CD4-positive, alpha-beta T cell treated with Interleukin-15 for 4 hours (primary cell): ENCODE data around the gene EMP2.
"Not testable (repeated sequence)": the region's sequence is repeated elsewhere in the genome, so short reads cannot be mapped to it uniquely, and the experiment has no call there.

Experiments
- DNase-seq: peaks from one replicate; pipeline ENCODE4 v3.0.0-alpha.2; 2020; ENCODE audit warnings: low spot score

EMP2 gene, protein sequence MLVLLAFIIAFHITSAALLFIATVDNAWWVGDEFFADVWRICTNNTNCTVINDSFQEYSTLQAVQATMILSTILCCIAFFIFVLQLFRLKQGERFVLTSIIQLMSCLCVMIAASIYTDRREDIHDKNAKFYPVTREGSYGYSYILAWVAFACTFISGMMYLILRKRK

DNA sequence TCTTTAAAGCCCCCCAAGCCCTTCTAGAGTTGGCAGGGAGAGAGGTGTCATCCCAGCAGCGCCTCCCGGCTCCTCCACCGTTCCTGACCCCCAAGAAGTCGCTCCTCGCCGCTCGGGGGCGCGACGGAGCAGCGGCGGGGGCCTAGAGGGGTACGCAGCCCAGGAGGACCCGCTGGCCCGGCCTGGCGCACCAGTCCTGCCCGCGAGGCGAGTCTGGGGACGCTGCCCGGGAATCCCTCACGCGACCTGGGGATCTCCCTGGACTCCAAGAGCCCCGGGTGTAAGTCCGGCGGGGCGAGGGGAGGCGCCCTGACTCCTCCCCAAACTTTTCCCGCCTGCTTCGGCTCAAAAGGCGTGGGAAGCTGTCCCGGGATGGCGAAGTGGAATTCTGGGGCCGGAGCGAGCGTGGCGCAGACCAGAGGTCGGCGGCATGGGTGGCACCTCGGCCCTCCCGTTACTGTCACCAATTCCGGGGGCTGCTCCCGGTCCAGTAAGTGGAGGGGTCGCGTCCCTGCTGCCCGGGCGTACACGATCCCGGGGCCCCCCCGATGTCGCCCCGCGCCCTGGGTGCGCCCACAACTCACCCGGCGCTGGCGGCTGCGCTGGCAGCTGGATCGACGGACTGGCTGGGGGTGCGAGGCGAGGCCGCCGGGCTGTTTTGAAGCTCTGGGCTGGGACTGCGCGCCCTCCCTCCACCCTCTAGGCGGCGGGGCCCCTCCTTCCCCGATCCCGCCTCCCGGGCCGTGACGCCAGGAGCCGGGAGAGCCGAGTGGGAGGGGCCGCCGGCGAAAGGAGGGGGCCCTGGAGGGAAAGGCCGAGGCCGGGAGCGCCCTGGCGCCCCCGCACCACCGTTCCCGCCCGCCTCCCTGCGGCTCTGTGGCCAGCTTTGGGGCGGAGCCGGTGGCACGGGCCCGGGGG is at the start of gene EMP2:
Gene EMP2 (minus strand): TSS at position 634 of the 918 bp plus-strand sequence. CDS start 32,981 bp downstream, outside the sequence.
- no peak for DNase-seq

DNA sequence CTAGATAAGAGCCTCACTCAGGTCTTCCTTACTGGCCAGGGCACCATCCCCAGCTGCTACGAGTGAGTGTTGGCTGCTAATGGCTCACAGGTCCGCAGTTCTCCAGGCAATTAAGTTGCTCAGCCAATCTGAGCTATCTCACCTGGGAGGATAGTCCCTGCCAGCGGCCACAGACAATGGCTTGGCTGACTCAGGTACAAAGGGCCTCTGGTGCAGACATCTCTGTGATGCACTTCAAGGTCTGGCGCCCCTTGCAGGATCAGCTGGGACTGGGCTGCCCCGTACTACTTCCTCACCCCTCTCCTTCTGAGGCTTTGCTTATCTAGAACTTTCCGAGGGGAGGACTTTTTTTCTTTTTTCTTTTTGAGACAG is 49.2 kb upstream of the EMP2 start:
- no peak for DNase-seq

DNA sequence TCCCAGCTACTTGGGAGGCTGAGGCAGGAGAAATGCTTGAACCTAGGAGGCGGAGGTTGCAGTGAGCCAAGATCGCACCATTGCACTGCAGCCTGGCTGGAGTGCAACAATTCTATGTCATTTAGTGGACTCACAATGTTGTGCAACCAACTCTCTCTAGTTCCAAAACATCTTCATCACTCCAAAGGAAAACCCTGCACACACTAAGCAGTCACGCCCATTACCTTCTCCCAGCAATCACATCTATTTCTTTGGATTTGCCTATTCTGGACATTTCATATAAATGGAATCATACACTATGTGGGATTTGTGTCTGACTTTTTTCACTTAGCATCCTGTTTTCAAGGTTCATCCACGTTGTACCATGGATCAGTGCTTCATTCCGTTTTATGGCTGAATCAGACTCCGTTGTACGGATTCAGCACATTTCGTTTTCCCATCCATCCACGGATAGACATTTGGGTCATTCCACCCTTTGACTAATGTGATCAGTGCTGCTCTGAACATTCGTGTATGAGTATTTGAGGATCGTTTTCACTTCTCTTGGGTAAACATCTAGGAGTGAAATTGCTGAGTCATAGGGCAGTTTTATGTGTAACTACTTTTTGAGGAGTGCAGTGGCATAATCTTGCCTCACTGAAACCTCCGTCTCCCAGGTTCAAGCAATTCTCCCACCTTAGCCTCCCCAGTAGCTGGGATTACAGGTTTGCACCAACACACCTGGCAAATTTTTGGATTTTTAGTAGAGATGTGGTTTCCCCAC is 45.4 kb upstream of the EMP2 start:
- DNase-seq: no peak

DNA sequence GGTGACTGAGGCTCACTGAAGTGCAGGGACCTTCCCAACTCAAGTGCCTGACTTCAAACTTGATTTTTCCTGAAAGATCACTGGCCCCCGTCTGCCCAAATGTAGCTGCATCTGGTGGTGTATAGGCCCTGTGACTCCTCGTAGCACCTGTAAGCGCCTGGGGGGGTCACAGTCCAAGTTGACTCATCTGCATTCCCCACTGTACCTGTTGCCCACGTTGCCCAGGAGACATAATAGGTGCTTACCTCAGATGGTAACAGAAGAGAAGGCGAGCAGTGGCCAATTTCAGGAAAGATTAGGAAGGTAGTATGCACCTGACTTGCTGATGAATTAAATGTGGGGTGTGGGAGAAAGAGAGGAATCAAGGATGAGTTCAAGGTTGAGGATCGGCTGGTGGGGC is 44.1 kb upstream of the EMP2 start:
- no peak for DNase-seq

DNA sequence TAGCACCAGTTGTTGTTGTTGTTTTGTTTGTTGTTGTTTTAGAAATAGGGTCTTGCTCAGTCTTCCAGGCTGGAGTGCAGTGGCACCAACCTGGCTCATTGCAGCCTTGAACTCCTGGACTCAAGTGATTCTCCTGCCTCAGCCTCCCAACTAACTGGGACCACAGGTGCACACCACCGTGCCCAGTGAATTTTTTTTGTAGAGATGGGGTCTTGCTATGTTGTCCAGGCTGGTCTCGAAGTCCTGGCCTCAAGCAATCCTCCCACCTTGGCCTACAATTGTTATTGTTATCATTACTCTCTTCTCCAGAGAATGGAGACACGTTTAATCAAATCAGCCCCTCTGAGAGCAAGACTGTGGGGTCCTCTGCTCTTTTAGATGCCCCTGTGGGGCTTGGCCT is 42.7 kb upstream of the EMP2 start:
- no peak for DNase-seq

DNA sequence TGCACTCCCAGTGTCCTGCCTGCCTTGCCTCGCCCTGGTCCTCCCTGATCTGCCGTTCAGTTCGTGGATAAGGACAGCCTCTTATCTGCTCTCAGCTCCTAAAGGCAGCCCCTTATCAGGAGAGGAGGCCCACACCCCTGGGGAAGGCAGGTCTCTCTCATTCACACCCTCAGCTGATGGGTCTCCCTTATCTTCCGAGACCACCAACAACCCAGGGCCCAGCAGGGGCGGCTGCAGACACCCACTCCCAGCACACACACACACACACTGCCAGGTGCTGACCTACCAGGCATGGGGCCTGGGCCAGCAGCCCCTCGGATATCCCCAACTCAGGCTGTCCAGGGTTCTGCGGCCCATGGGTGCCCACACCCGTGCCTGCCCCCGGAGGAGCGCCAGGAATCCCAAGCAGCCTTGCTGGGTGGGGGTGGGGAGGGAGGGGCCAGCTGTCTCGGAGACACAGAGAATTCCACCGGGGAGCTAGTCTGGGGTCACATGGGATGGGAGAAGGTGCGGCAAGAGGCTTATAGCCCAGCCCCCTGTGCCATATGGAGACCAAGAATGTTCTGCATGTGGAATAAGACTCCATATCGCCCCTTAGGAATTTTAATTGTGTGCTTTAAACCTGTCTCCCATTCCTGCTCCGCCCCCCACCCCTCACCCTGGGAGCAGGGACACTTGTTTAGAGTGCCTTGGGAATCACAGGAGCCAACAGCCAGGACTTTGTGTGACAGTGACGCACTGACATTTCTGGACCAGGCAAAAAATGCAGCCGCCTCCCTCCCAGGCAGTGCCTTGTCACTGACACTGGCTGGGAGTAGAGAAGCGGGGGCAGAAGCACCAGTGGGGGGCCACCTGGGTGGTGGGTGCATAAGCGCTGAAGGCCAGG is 41.9 kb upstream of the EMP2 start:
- no peak for DNase-seq

DNA sequence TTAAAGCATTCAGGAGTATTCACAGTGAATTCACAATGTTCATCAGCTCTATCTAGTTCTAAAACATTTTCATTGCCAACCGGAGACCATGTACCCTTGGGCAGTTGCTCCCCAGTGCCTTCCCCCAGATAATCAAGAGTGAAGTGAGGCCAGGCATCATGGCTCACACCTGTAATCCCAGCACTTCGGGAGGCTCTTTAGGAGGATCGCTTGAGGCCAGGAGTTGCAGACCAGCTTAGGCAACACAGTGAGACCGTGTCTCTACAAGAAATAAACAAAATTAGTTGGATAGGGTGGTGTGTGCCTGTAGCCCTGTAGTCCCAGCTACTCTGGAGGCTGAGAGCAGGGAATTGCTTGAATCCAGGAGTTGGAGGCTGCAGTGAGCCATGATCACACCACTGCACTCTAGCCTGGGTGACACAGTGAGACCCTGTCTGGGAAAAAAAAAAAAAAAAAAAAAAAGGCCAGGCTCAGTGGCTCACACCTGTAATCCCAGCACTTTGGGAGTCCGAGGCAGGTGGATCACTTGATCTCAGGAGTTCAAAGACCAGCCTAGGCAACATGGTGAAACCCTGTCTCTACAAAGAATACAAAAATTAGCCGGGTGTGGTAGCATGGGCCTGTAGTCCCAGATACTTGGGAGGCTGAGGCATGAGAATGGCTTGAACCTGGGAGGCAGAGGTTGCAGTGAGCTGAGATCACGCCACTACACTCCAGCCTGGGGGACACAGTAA is 41.0 kb upstream of the EMP2 start:
- not testable (repeated sequence) for DNase-seq

DNA sequence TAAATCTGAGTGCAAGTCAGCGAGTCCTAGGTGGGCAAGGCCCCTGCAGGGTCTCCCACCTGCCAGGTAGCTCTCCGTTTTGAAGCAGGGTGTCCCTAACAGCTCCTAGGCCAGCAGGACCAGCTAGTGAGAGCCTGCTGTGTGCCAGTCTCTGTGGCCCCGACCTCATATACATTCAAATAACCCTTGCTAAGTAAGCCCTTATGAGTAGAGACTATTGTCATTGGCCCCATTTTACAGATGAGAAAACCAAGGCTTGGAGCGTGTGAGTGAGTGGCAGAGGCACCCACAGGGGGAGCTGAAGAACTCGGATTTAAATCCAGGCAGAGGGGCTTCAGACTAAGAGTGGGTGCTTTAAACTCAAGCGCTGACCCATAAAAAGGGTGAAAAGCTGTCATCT is 39.7 kb upstream of the EMP2 start:
- DNase-seq: no peak

DNA sequence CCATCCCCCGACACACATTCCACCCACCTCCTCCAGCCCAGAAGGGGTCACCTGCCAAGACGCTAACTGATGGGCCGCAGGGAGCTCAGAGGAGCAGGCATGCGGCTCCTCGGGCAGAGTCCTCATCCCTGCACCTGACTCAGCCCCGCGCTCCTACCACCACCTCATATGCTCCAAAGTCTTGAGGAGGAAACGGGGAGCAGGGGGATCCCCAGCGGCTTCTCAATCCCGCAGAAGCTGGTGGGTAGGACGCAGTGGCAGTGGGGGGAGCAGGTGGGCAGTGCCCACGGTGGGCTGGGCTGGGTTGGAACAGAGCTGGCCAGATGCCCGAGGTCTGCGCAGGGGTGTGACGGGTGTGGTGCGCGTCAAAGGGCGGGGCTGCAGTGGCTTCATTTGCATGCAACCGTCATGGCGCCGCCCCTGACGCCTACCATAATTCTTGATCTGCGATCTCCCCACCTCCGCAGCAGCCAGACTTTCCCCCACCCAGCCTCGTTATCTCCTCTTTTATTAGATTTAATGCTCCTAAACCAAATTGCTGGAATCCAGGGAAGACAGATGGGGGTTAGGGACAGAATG is 39.0 kb upstream of the EMP2 start:
- no peak for DNase-seq

DNA sequence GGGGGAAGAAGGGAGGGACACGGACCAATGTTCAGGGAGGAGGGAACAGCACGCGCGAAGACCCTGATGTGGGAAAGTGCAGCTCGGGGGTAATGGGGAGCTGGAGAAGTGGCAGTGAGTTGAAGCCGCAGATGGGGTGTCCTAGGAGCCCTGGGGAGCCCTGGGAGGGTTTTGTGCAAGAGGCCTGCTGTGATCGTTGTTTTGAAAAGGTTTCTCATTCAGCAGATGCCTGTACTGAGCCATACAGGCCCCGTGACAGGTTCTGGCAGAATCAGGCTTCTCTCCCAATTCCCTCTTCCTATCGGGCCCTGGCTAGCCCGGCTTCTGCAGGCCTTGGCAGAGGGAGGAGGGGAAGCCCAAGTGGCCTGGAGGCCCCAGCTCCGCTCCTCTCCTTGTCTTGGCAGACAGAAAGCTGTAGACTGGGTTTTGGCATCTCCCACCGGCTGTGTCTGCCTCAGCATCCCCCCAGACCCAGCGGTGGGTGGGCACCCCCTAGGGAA is 38.4 kb upstream of the EMP2 start:
- DNase-seq: no peak

DNA sequence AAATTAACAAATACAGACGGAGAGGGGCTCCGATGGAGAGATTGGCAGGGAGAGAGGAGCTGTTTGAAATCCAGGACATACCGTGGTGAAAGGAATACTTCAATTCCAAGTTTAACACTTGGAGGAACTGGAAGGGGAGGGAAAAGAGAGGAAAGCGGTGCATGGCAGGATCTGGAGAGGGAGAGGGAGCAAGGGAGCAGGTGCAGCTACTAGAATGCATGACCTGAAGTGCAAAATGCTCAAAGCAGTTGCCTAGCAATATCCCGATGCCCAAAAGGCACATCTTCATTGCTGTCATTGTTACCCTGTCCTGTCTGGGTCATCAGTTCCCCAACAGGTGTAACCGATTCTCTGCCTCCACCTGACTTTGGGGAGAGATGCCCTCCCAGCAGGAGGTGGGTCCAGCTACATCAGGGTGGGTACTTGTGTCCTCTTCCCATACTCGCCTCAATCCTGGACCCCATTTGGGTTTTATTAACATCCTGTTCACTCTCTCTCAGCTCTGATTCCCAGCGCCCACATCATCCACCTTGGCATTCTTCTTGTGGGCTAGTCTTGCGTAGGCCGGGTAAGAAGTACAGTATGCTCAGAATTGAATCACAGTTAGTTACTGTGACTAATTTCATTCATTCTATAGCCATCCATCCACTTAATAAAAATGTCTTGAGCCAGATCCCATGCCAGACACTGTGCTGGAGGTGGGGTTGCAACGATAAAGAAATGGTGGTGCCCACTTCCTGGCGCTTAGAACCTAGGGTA is 37.4 kb upstream of the EMP2 start:
- no peak for DNase-seq

DNA sequence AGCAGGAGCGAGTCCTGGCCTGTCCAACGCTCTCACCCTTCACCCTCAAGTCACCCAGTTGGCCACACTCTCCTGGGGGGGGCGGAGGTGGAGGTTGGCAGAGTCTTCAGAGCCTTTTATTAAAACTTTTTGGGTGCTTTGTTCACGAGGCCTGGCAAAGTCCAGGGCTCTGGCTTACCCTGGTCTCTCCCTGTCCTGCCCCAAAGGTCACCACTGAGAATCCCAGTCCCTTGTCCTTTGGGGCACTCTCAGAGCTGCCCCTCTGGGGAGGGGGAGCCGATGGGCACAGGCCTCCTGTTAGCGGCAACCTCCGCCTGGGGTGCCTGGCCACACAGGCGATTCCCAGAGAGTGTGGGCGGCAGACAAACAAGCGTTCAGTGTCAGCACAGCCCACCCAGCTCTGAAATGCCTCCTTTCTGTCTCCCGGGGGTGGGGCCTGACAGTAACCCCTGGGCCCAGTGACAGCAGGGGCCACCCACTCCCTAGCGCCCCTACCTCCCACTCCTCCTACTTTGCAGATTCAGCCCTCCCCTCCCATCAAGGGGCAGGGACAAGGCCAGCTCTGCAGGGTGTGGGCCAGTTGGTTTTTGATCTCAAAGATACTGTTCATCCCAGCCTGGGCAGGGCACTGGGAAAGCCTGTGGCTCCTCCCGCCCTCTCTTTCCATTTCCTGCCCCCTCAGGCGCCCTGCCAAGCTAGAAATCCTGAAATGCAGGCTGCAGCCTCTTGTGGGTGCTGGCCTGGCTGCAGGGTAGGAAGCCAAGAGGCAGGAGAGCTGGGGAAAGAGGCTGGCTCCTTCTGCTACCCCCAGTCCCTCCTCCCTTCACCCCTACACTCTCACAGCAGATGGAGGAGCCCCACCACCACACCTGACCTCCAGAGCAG is 36.6 kb upstream of the EMP2 start:
- DNase-seq: no peak

DNA sequence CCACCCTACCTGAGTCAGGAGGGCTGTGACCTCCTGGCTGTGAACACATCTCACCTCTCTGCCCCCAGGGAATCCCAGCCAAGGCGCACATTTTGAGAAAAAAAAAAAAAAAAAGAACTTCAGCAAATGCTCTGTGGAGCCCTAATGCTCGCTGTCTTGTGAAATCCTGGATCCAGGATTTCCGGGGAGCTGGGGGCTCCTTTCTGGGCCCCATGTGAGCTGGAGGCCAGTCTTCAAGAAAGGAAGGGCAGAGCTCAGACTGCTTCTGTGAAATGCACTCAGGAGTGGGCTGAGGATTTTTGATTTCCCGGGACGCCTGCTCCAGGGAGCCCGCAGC is 36.0 kb upstream of the EMP2 start:
- no peak for DNase-seq

DNA sequence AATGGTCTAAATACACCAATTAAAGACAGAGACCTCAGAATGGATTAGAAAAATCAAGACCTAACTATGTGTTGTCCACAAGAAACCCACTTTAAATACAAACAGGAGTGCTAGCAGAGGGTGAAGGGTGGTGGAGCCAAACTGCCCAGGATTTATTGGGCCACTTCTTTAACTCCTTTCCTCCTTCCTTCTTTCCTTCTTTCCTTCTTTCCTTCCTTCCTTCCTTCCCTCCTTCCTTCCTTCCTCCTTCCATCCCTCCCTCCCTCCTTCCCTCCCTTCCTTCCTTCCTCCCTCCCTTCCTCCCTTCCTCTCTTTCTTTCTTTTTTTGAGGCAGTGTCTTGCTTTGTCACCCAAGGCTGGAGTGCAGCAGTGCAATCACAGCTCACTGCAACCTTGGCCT is 34.3 kb upstream of the EMP2 start:
- no peak for DNase-seq

DNA sequence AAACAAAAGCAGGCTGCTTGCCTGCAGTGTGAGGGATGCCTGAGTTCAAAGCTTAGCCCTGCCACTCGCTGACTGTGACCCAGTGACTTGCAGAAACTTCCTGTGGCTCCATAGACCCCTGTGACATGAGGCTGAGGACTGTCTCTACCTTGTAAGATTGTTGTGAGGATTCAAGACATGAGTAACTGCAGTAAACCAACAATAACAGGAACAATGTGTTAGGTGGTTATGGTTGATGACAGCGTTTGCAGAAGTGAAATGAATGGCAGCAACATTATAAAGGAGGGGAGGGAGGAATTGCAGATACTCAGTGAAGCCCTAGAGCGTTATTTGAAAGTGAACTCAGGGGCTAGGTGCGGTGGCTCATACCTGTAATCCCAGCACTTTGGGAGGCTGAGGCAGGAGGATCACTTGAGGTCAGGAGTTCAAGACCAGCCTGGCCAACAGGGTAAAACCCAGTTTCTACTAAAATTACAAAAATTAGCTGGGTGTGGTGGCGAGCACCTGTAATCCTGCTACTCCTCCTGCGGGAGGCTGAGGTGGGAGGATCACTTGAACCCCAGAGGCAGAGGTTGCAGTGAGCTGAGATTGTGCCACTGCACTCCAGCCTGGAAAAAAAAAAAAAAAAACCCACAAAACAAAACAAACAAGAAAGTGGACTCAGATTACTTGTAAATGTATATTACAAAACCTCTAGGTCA is 33.5 kb upstream of the EMP2 start:
- DNase-seq: no peak

DNA sequence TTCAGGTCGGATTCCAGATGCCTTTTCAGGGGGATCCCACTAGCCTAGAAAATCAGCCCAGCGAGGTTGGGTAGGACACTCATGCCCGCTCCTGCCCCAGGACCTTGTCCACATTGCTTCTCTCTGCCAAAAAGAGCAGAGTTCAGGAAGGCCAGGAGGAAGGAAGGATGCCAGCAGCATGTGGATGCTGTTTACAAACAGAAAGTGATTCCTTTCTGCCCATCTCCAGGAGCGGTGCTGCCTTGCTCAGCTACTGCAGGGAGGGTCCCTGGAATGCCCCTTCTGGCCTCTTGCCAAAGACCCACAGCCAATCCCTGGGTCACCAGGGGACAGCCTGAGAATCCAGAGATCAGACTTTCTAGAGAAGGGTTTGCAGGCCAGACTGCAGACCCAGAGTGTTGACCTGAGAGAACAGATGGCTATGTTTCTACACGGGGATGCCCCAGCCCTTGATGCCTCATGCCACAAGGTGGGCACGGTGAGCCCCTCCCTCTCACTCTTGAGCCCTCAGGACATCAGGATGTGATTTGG is 32.3 kb upstream of the EMP2 start:
- no peak for DNase-seq

DNA sequence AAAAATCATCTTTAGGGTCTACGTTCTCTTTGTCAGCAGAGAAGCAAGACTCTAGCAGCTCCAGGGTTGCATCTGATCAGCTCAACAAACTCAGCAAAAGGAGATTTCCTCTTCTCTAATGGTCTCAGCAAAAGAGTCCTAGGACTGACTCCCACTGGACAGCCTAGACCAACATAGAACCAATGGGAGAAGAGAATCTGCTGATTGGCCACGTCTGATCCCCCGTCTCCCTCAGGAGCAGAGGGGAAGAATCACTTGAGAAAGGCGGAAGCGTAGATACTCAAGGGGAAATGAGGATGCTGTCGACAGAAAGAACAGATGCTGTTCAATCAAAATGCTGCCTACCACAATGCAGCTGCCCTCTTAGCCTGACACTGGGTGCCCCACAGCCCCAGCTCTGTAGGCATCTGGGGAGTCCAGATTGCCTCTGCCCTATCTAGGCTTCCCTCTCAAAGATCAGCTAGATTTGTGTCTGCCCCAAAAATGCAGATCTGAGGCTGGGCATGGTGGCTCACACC is 31.5 kb upstream of the EMP2 start:
- no peak for DNase-seq
